ENCODE measurements around the gene EFEMP1. TPM values are rescaled to one million over a fixed set of nuclear protein-coding genes. Genes with fewer than 3 reads are reported as not detected.

The EFEMP1 gene
- polyA plus RNA-seq, 3 donors, result not detected

DNA sequence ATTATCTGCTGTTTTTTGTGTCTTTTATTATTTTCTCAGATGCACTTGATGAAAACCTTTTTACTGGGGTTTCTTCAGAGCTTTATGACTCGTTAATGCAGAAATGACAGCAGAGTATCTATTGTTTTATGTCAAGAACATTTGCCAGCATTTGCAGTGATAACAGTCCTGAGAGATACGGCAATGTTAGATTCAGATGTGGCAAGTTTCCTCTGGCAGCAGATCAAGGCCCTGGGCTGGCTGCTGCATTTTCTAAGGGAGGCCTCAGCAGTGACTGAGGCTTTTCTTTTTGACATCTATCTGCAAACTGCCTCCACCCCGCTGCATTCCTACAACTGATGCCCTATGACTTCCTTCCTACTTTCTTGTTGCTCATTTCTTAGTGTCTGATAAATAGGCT lies 40.2 kb downstream of the EFEMP1 start:
- Mint-ChIP-seq H3K36me3 (no peaks in the 10 kb centered on the region), H3K4me1 (peaks cover 22% of the 10 kb centered on the region), H3K27ac (no peak overlapping the region), H3K4me3 (no peak overlapping the region), H3K27me3 (ENCODE audit: low read depth in 3 of 3) (peaks cover 0 to 4% (median 2%) of the 10 kb centered on the region in 3 donors), H3K9me3 (peaks cover 0 to 2% (median 0%) of the 10 kb centered on the region in 7 donors)
- TF ChIP-seq, protein P1, sequence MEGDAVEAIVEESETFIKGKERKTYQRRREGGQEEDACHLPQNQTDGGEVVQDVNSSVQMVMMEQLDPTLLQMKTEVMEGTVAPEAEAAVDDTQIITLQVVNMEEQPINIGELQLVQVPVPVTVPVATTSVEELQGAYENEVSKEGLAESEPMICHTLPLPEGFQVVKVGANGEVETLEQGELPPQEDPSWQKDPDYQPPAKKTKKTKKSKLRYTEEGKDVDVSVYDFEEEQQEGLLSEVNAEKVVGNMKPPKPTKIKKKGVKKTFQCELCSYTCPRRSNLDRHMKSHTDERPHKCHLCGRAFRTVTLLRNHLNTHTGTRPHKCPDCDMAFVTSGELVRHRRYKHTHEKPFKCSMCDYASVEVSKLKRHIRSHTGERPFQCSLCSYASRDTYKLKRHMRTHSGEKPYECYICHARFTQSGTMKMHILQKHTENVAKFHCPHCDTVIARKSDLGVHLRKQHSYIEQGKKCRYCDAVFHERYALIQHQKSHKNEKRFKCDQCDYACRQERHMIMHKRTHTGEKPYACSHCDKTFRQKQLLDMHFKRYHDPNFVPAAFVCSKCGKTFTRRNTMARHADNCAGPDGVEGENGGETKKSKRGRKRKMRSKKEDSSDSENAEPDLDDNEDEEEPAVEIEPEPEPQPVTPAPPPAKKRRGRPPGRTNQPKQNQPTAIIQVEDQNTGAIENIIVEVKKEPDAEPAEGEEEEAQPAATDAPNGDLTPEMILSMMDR (IDR thresholded peaks at IDR 0.05), result no peak
- DNase-seq, result no peak
- Histone ChIP-seq H3K27me3 (ENCODE audit: control insufficient read depth in 2 of 2, insufficient read depth in 2 of 2, low read length in 2 of 2) (peaks cover 0 to 5% of the 10 kb centered on the region in 2 donors), H4K20me1 (ENCODE audit: insufficient read depth, low read length) (no peaks in the 10 kb centered on the region), H3K36me3 (replicated peaks in 1 of 2; ENCODE audit: control insufficient read depth in 1 of 2, insufficient read depth in 2 of 2, low read length in 2 of 2) (no peaks in the 10 kb centered on the region), H3K4me1 (ENCODE audit: control insufficient read depth in 1 of 2, insufficient read depth in 2 of 2, low read length in 2 of 2) (peaks cover 23 to 32% of the 10 kb centered on the region in 2 donors), H3K9ac (ENCODE audit: insufficient read depth, low read length, poor library complexity, severe bottlenecking) (no peak overlapping the region), H3K4me3 (replicated peaks in 1 of 3; ENCODE audit: low read depth in 2 of 3, low read length in 3 of 3) (no peak overlapping the region), H3K4me2 (replicated peaks; ENCODE audit: extremely low read depth, low read length, poor library complexity, severe bottlenecking) (no peak overlapping the region), H2AFZ (ENCODE audit: insufficient read depth, low read depth, low read length, poor library complexity, severe bottlenecking) (no peak overlapping the region), H3K79me2 (ENCODE audit: insufficient read depth, low read length) (no peaks in the 10 kb centered on the region), H3K27ac (ENCODE audit: low read depth in 1 of 2, low read length in 2 of 2) (no peak overlapping the region), H3K9me3 (replicated peaks in 1 of 2; ENCODE audit: control insufficient read depth in 1 of 2, insufficient read depth in 1 of 2, low read length in 2 of 2) (no peaks in the 10 kb centered on the region)
- WGBS (ENCODE audit: insufficient coverage), result 65% methylated on average over 2 of the region's 3 CpGs
- intact Hi-C loops (cut with micrococcal nuclease), result no loop called here

DNA sequence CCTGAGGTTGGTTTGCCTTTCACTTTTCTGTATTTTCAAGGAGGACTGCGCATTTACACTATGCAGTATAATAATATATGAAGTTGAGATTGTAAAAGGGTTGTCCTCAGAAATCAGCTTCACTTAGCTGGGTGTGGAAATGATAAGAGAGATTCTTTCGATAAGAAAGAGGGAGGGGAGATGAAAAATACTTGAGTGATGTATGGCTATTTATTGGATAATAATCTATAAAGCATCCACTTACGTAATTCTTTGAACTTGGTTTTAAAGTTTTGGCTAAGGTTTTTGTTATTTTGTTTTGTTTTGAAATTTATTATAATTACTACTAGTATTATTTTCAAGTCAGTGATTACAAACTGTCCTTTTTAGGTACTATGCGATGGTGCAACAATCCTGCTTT lies 40.6 kb downstream of the EFEMP1 start:
- no peak overlapping the region for H2AFZ ChIP-seq (ENCODE audit: insufficient read depth, low read depth, low read length, poor library complexity, severe bottlenecking)
- WGBS (ENCODE audit: insufficient coverage), result no CpG with 5 or more reads among the region's 4 CpGs
- TF ChIP-seq, protein P1 (IDR thresholded peaks at IDR 0.05), result no peak
- H3K4me1 ChIP-seq (ENCODE audit: control insufficient read depth in 1 of 2, insufficient read depth in 2 of 2, low read length in 2 of 2), result peaks cover 23 to 32% of the 10 kb centered on the region in 2 donors
- H3K36me3 ChIP-seq (replicated peaks in 1 of 2; ENCODE audit: control insufficient read depth in 1 of 2, insufficient read depth in 2 of 2, low read length in 2 of 2), result no peaks in the 10 kb centered on the region
- H3K4me2 ChIP-seq (replicated peaks; ENCODE audit: extremely low read depth, low read length, poor library complexity, severe bottlenecking), result no peak overlapping the region
- Mint-ChIP-seq H3K27ac (no peak overlapping the region), H3K27me3 (ENCODE audit: low read depth in 3 of 3) (peaks cover 0 to 3% (median 2%) of the 10 kb centered on the region in 3 donors), H3K36me3 (no peaks in the 10 kb centered on the region), H3K9me3 (peaks cover 0 to 2% (median 0%) of the 10 kb centered on the region in 7 donors), H3K4me1 (peaks cover 22% of the 10 kb centered on the region), H3K4me3 (no peak overlapping the region)
- peaks cover 0 to 5% of the 10 kb centered on the region in 2 donors for H3K27me3 ChIP-seq (ENCODE audit: control insufficient read depth in 2 of 2, insufficient read depth in 2 of 2, low read length in 2 of 2)
- H4K20me1 ChIP-seq (ENCODE audit: insufficient read depth, low read length), result no peaks in the 10 kb centered on the region
- H3K79me2 ChIP-seq (ENCODE audit: insufficient read depth, low read length), result no peaks in the 10 kb centered on the region
- no peak overlapping the region for H3K9ac ChIP-seq (ENCODE audit: insufficient read depth, low read length, poor library complexity, severe bottlenecking)
- H3K9me3 ChIP-seq (replicated peaks in 1 of 2; ENCODE audit: control insufficient read depth in 1 of 2, insufficient read depth in 1 of 2, low read length in 2 of 2), result no peaks in the 10 kb centered on the region
- H3K4me3 ChIP-seq (replicated peaks in 1 of 3; ENCODE audit: low read depth in 2 of 3, low read length in 3 of 3), result no peak overlapping the region
- no peak for DNase-seq
- intact Hi-C loops (cut with micrococcal nuclease), result no loop called here
- H3K27ac ChIP-seq (ENCODE audit: low read depth in 1 of 2, low read length in 2 of 2), result no peak overlapping the region

All from CD14-positive monocyte (primary cell).